Calu3 (cell line): ENCODE results near the gene UGT1A9. TPM values are rescaled to one million over a fixed set of nuclear protein-coding genes. Genes with fewer than 3 reads are reported as not detected.
"Not testable (repeated sequence)": the region's sequence is repeated elsewhere in the genome, so short reads cannot be mapped to it uniquely, and the experiment has no call there.

Experiments used
- BruUV-seq: library from RNA; stranded (reverse); fragments of 400-500 nt; replicated peaks from 2 replicates; lab custom pipeline; 2021; lab: Mats Ljungman, UMichigan
- CTCF ChIA-PET: fragments of 300-600 bp; sonication (Branson Sonifier 250); formaldehyde crosslinking; loops from one replicate; lab custom pipeline; 2022; ENCODE audit warnings: antibody characterized with exemption; lab: Charles Lee
- DNase-seq: peaks from one replicate; pipeline ENCODE4 v3.0.0; 2022
- H3K27ac Mint-ChIP-seq: one replicate; pipeline ENCODE4 v1.8.0; 2022; ENCODE audit warnings: mixed read lengths; ENCODE audit not compliant: unreplicated experiment
- H3K27me3 Mint-ChIP-seq: one replicate; pipeline ENCODE4 v1.8.0; 2022; ENCODE audit warnings: mixed read lengths; ENCODE audit not compliant: unreplicated experiment
- H3K36me3 Mint-ChIP-seq: one replicate; pipeline ENCODE4 v1.8.0; 2022; ENCODE audit warnings: mild to moderate bottlenecking, moderate library complexity, mixed read lengths; ENCODE audit not compliant: insufficient read depth, unreplicated experiment
- H3K4me1 Mint-ChIP-seq: one replicate; pipeline ENCODE4 v1.8.0; 2022; ENCODE audit warnings: mild to moderate bottlenecking, low read depth, mixed read lengths; ENCODE audit not compliant: unreplicated experiment
- H3K4me3 Mint-ChIP-seq: one replicate; pipeline ENCODE4 v1.8.0; 2022; ENCODE audit warnings: mild to moderate bottlenecking, low read depth, moderate library complexity, mixed read lengths; ENCODE audit not compliant: unreplicated experiment
- H3K9me3 Mint-ChIP-seq: one replicate; pipeline ENCODE4 v1.8.0; 2022; ENCODE audit warnings: low read depth, mixed read lengths; ENCODE audit not compliant: unreplicated experiment
- CTCF ChIP-seq: fragments of 200-600 bp; IDR thresholded peaks from one replicate; pipeline ENCODE4 v1.8.0; 2022; ENCODE audit warnings: antibody characterized with exemption; ENCODE audit not compliant: unreplicated experiment
- intact Hi-C: fragments of 100-400 bp; cut with micrococcal nuclease; formaldehyde crosslinking; loops from one replicate; pipeline ENCODE4 v1.10.0; 2022; ENCODE audit not compliant: unreplicated experiment
- total RNA-seq: library from RNA; stranded (reverse); gene quantifications from 2 replicates; pipeline ENCODE4 v1.2.3, GENCODE V29; 2022

Gene UGT1A9
- total RNA-seq, 1 experiment from 2014 or later: 4.3 TPM

GRCh38 chr2:233743464-233744259 lies 72.0 kb downstream of the UGT1A9 start:
- Mint-ChIP-seq H3K4me3 (no peak overlapping the region), H3K4me1 (peaks cover 24% of the 10 kb centered on the region), H3K27ac (no peak overlapping the region), H3K27me3 (no peaks in the 10 kb centered on the region), H3K9me3 (peaks cover 10% of the 10 kb centered on the region), H3K36me3 (peaks cover 27% of the 10 kb centered on the region)
- intact Hi-C loops: no loop called here
- CTCF ChIA-PET: no interaction called here
- DNase-seq: no peak
- BruUV-seq: no TSS peak
- no peak for TF ChIP-seq CTCF

GRCh38 chr2:233745073-233745755 lies 73.5 kb downstream of the UGT1A9 start:
- peak overlapping the region; percentile 19 for H3K27ac Mint-ChIP-seq
- no TSS peak for BruUV-seq
- peaks cover 30% of the 10 kb centered on the region for H3K36me3 Mint-ChIP-seq
- H3K27me3 Mint-ChIP-seq: no peaks in the 10 kb centered on the region
- CTCF ChIA-PET: no interaction called here
- intact Hi-C loops: no loop called here
- peaks cover 16% of the 10 kb centered on the region for H3K9me3 Mint-ChIP-seq
- H3K4me3 Mint-ChIP-seq: no peak overlapping the region
- no peak for TF ChIP-seq CTCF
- peaks cover 24% of the 10 kb centered on the region for H3K4me1 Mint-ChIP-seq
- no peak for DNase-seq

- H3K4me3 Mint-ChIP-seq, BruUV-seq, CTCF ChIA-PET, DNase-seq, intact Hi-C loops, H3K27me3 Mint-ChIP-seq: not testable (repeated sequence)
- Mint-ChIP-seq H3K4me1 (peaks cover 24% of the 10 kb centered on the region), H3K9me3 (peaks cover 16% of the 10 kb centered on the region), H3K27ac (peak overlapping the region; percentile 19), H3K36me3 (peaks cover 26% of the 10 kb centered on the region)
These were observed 74.1 kb downstream of the UGT1A9 start for GRCh38 chr2:233745838-233746237.

GRCh38 chr2:233746475-233747282 lies 75.0 kb downstream of the UGT1A9 start:
- H3K36me3 Mint-ChIP-seq: peaks cover 26% of the 10 kb centered on the region
- H3K27me3 Mint-ChIP-seq: no peaks in the 10 kb centered on the region
- no peak for TF ChIP-seq CTCF
- no peak overlapping the region for H3K4me3 Mint-ChIP-seq
- no TSS peak for BruUV-seq
- peaks cover 32% of the 10 kb centered on the region for H3K4me1 Mint-ChIP-seq
- peak overlapping the region; percentile 13 for H3K27ac Mint-ChIP-seq
- H3K9me3 Mint-ChIP-seq: peaks cover 18% of the 10 kb centered on the region
- CTCF ChIA-PET: no interaction called here
- no peak for DNase-seq
- intact Hi-C loops: no loop called here
